Loucy (cell line): ENCODE data around the gene CLASP1.

Experiments
- H2AFZ ChIP-seq: fragments of 200-600 bp; sonication (generic); 2 replicates; pipeline ENCODE4 v1.6.0; 2016; ENCODE audit warnings: antibody characterized with exemption, mild to moderate bottlenecking, low read length, moderate library complexity
- H3F3A ChIP-seq: fragments of 200-600 bp; 2 replicates; pipeline ENCODE4 v1.6.0; 2016; ENCODE audit warnings: antibody characterized with exemption, low read depth, mild to moderate bottlenecking
- H3K27me3 ChIP-seq: fragments of 200-600 bp; sonication (generic); 2 replicates; pipeline ENCODE4 v1.6.1; 2014; ENCODE audit warnings: low read length, mild to moderate bottlenecking; ENCODE audit not compliant: insufficient read depth, poor library complexity, severe bottlenecking
- H3K36me3 ChIP-seq: fragments of 200-600 bp; sonication (generic); 2 replicates; pipeline ENCODE4 v1.6.1; 2016; ENCODE audit warnings: low read length; ENCODE audit not compliant: insufficient read depth
- H3K4me1 ChIP-seq: fragments of 200-600 bp; sonication (generic); 2 replicates; pipeline ENCODE4 v1.5.1; 2014; ENCODE audit warnings: low read length, mild to moderate bottlenecking; ENCODE audit not compliant: insufficient read depth, poor library complexity, severe bottlenecking
- H3K4me2 ChIP-seq: fragments of 200-600 bp; sonication (generic); 2 replicates; pipeline ENCODE4 v1.6.0; 2014; ENCODE audit warnings: antibody characterized with exemption, low read length, low read depth, mild to moderate bottlenecking; ENCODE audit not compliant: poor library complexity, severe bottlenecking
- H3K4me3 ChIP-seq: fragments of 200-600 bp; sonication (generic); 2 replicates; pipeline ENCODE4 v1.5.1; 2014; ENCODE audit warnings: low read length, mild to moderate bottlenecking, mixed read lengths; ENCODE audit not compliant: poor library complexity, severe bottlenecking
- H3K79me2 ChIP-seq: fragments of 200-600 bp; sonication (generic); 2 replicates; pipeline ENCODE4 v1.6.1; 2014; ENCODE audit warnings: low read length; ENCODE audit not compliant: insufficient read depth
- H3K9ac ChIP-seq: fragments of 200-600 bp; sonication (generic); 2 replicates; pipeline ENCODE4 v1.6.0; 2014; ENCODE audit warnings: mild to moderate bottlenecking, low read depth, low read length, moderate library complexity; ENCODE audit not compliant: poor library complexity, severe bottlenecking
- H3K9me2 ChIP-seq: fragments of 200-600 bp; sonication (generic); replicated peaks from 2 replicates; pipeline ENCODE4 v1.6.1; 2016; ENCODE audit warnings: low read depth, low read length, mixed read lengths
- H3K9me3 ChIP-seq: fragments of 200-600 bp; sonication (generic); 2 replicates; pipeline ENCODE4 v1.6.1; 2014; ENCODE audit warnings: mild to moderate bottlenecking, antibody characterized with exemption, low read length, low read depth; ENCODE audit not compliant: insufficient read depth
- H4K20me1 ChIP-seq: fragments of 200-600 bp; sonication (generic); 2 replicates; pipeline ENCODE4 v1.6.0; 2014; ENCODE audit warnings: antibody characterized with exemption, low read length, mild to moderate bottlenecking; ENCODE audit not compliant: insufficient read depth, poor library complexity, severe bottlenecking
- CTCF ChIP-seq: fragments of 200-600 bp; sonication (generic); conservative IDR thresholded peaks from 2 replicates; pipeline ENCODE4 v1.5.1; 2014; ENCODE audit warnings: mild to moderate bottlenecking, antibody characterized with exemption, low read length
- EZH2phosphoT487 ChIP-seq: fragments of 200-600 bp; IDR thresholded peaks from 2 replicates; pipeline ENCODE4 v1.6.1; 2018; ENCODE audit warnings: antibody characterized with exemption, mild to moderate bottlenecking, moderate library complexity, borderline replicate concordance

CLASP1 gene

GRCh38 chr2:121690095-121690494, 40.8 kb upstream of the CLASP1 start:
- Histone ChIP-seq H4K20me1 (no peaks in the 10 kb centered on the region), H3K27me3 (no peaks in the 10 kb centered on the region), H3K79me2 (no peaks in the 10 kb centered on the region), H3K36me3 (no peaks in the 10 kb centered on the region), H2AFZ (no peak overlapping the region), H3K9me2 (no peaks in the 10 kb centered on the region), H3F3A (no peaks in the 10 kb centered on the region), H3K4me3 (no peak overlapping the region), H3K4me1 (no peaks in the 10 kb centered on the region), H3K4me2 (no peak overlapping the region), H3K9ac (no peak overlapping the region), H3K9me3 (no peaks in the 10 kb centered on the region)
- TF ChIP-seq EZH2phosphoT487 (no peak), CTCF (no peak)

GRCh38 chr2:121689356-121689755, 40.1 kb upstream of the CLASP1 start:
- H3K4me2 ChIP-seq: no peak overlapping the region
- no peak overlapping the region for H3K9ac ChIP-seq
- no peak overlapping the region for H3K4me3 ChIP-seq
- no peaks in the 10 kb centered on the region for H3K27me3 ChIP-seq
- H3K9me3 ChIP-seq: no peaks in the 10 kb centered on the region
- H3F3A ChIP-seq: no peaks in the 10 kb centered on the region
- no peaks in the 10 kb centered on the region for H3K4me1 ChIP-seq
- no peaks in the 10 kb centered on the region for H4K20me1 ChIP-seq
- TF ChIP-seq CTCF (peak; percentile 39), EZH2phosphoT487 (no peak)
- H3K36me3 ChIP-seq: no peaks in the 10 kb centered on the region
- no peak overlapping the region for H2AFZ ChIP-seq
- H3K9me2 ChIP-seq: no peaks in the 10 kb centered on the region
- no peaks in the 10 kb centered on the region for H3K79me2 ChIP-seq

GRCh38 chr2:121688820-121689219, 39.6 kb upstream of the CLASP1 start:
- Histone ChIP-seq H3K27me3 (no peaks in the 10 kb centered on the region), H3K36me3 (no peaks in the 10 kb centered on the region), H3K9me3 (no peaks in the 10 kb centered on the region), H3K4me1 (no peaks in the 10 kb centered on the region), H3K9me2 (no peaks in the 10 kb centered on the region), H3F3A (no peaks in the 10 kb centered on the region), H3K9ac (no peak overlapping the region), H2AFZ (no peak overlapping the region), H3K4me2 (no peak overlapping the region), H4K20me1 (no peaks in the 10 kb centered on the region), H3K79me2 (no peaks in the 10 kb centered on the region), H3K4me3 (no peak overlapping the region)
- TF ChIP-seq CTCF: no peak
- TF ChIP-seq EZH2phosphoT487: no peak
